Measurements from ENCODE around the gene FRK.
A peak's percentile ranks its signal among the peaks of the same experiment; 100 is the strongest.

Gene FRK

GRCh38 chr6:116088946-116089345 lies 28.3 kb upstream of the FRK start:
- no peak for DNase-seq
- Mint-ChIP-seq H3K27me3 (peaks cover 15% of the 10 kb centered on the region), H3K27ac (no peak overlapping the region), H3K9me3 (no peaks in the 10 kb centered on the region), H3K4me3 (no peak overlapping the region), H3K4me1 (no peaks in the 10 kb centered on the region)
- ATAC-seq = no peak

- H3K4me1 Mint-ChIP-seq = no peaks in the 10 kb centered on the region
- no peak for ATAC-seq
- no peaks in the 10 kb centered on the region for H3K9me3 Mint-ChIP-seq
- no peak for DNase-seq
- peaks cover 8% of the 10 kb centered on the region for H3K27me3 Mint-ChIP-seq
- no peak overlapping the region for H3K27ac Mint-ChIP-seq
- H3K4me3 Mint-ChIP-seq = no peak overlapping the region
These were observed 26.8 kb upstream of the FRK start for GRCh38 chr6:116087437-116088027.

GRCh38 chr6:116084284-116084683 lies 23.6 kb upstream of the FRK start:
- H3K27me3 Mint-ChIP-seq = no peaks in the 10 kb centered on the region
- H3K4me1 Mint-ChIP-seq = no peaks in the 10 kb centered on the region
- no peak for DNase-seq
- no peaks in the 10 kb centered on the region for H3K9me3 Mint-ChIP-seq
- no peak overlapping the region for H3K4me3 Mint-ChIP-seq
- no peak for ATAC-seq
- no peak overlapping the region for H3K27ac Mint-ChIP-seq

- no peak overlapping the region for H3K4me3 Mint-ChIP-seq
- ATAC-seq = no peak
- no peaks in the 10 kb centered on the region for H3K9me3 Mint-ChIP-seq
- no peaks in the 10 kb centered on the region for H3K4me1 Mint-ChIP-seq
- no peak for DNase-seq
- H3K27ac Mint-ChIP-seq = no peak overlapping the region
- H3K27me3 Mint-ChIP-seq = no peaks in the 10 kb centered on the region
These were observed 22.4 kb upstream of the FRK start for GRCh38 chr6:116083052-116083451.

GRCh38 chr6:116078945-116079344 lies 18.3 kb upstream of the FRK start:
- H3K4me1 Mint-ChIP-seq = no peaks in the 10 kb centered on the region
- no peak overlapping the region for H3K27ac Mint-ChIP-seq
- H3K4me3 Mint-ChIP-seq = no peak overlapping the region
- ATAC-seq = no peak
- no peaks in the 10 kb centered on the region for H3K9me3 Mint-ChIP-seq
- DNase-seq = no peak
- peaks cover 6% of the 10 kb centered on the region for H3K27me3 Mint-ChIP-seq

- ATAC-seq (no peak), DNase-seq (no peak)
- H3K27ac Mint-ChIP-seq = no peak overlapping the region
- no peaks in the 10 kb centered on the region for H3K4me1 Mint-ChIP-seq
- H3K9me3 Mint-ChIP-seq = no peaks in the 10 kb centered on the region
- H3K4me3 Mint-ChIP-seq = no peak overlapping the region
- peaks cover 6% of the 10 kb centered on the region for H3K27me3 Mint-ChIP-seq
These were observed 17.8 kb upstream of the FRK start for GRCh38 chr6:116078522-116078921.

GRCh38 chr6:116074732-116075390 lies 14.2 kb upstream of the FRK start:
- Mint-ChIP-seq H3K9me3 (no peaks in the 10 kb centered on the region), H3K4me1 (no peaks in the 10 kb centered on the region), H3K4me3 (no peak overlapping the region), H3K27ac (no peak overlapping the region), H3K27me3 (peaks cover 6% of the 10 kb centered on the region)
- DNase-seq (no peak), ATAC-seq (no peak)

- H3K27ac Mint-ChIP-seq = peak overlapping the region in 1 of 2 donors; percentile 52
- no peak overlapping the region for H3K4me3 Mint-ChIP-seq
- DNase-seq (no peak), ATAC-seq (no peak)
- H3K9me3 Mint-ChIP-seq = no peaks in the 10 kb centered on the region
- H3K27me3 Mint-ChIP-seq = peaks cover 6% of the 10 kb centered on the region
- H3K4me1 Mint-ChIP-seq = no peaks in the 10 kb centered on the region
These were observed 13.2 kb upstream of the FRK start for GRCh38 chr6:116073765-116074440.

GRCh38 chr6:116072368-116072767 lies 11.7 kb upstream of the FRK start:
- Mint-ChIP-seq H3K4me1 (no peaks in the 10 kb centered on the region), H3K27me3 (peaks cover 2% of the 10 kb centered on the region), H3K9me3 (no peaks in the 10 kb centered on the region), H3K27ac (peak overlapping the region in 1 of 2 donors; percentile 12), H3K4me3 (no peak overlapping the region)
- DNase-seq (no peak), ATAC-seq (no peak)

- H3K4me3 Mint-ChIP-seq = no peak overlapping the region
- H3K27ac Mint-ChIP-seq = no peak overlapping the region
- no peaks in the 10 kb centered on the region for H3K27me3 Mint-ChIP-seq
- no peaks in the 10 kb centered on the region for H3K9me3 Mint-ChIP-seq
- H3K4me1 Mint-ChIP-seq = no peaks in the 10 kb centered on the region
- ATAC-seq (no peak), DNase-seq (no peak)
These were observed 10.1 kb upstream of the FRK start for GRCh38 chr6:116070616-116071389.

GRCh38 chr6:116070101-116070500 lies 9.4 kb upstream of the FRK start:
- no peaks in the 10 kb centered on the region for H3K9me3 Mint-ChIP-seq
- no peaks in the 10 kb centered on the region for H3K4me1 Mint-ChIP-seq
- no peak overlapping the region for H3K4me3 Mint-ChIP-seq
- peak overlapping the region in 1 of 2 donors; percentile 50 for H3K27ac Mint-ChIP-seq
- ATAC-seq = no peak
- H3K27me3 Mint-ChIP-seq = no peaks in the 10 kb centered on the region
- no peak for DNase-seq

- Mint-ChIP-seq H3K4me3 (no peak overlapping the region), H3K4me1 (no peaks in the 10 kb centered on the region), H3K27ac (no peak overlapping the region), H3K9me3 (no peaks in the 10 kb centered on the region), H3K27me3 (peaks cover 3% of the 10 kb centered on the region)
- DNase-seq (no peak), ATAC-seq (no peak)
These were observed 6.1 kb upstream of the FRK start for GRCh38 chr6:116066789-116067188.

GRCh38 chr6:116064666-116065065 lies 4.0 kb upstream of the FRK start:
- Mint-ChIP-seq H3K4me3 (no peak overlapping the region), H3K4me1 (no peaks in the 10 kb centered on the region), H3K27me3 (peaks cover 9% of the 10 kb centered on the region), H3K9me3 (no peaks in the 10 kb centered on the region), H3K27ac (no peak overlapping the region)
- DNase-seq (no peak), ATAC-seq (no peak)

- H3K27me3 Mint-ChIP-seq = peaks cover 9% of the 10 kb centered on the region
- H3K4me3 Mint-ChIP-seq = no peak overlapping the region
- no peak overlapping the region for H3K27ac Mint-ChIP-seq
- ATAC-seq (no peak), DNase-seq (no peak)
- H3K4me1 Mint-ChIP-seq = no peaks in the 10 kb centered on the region
- H3K9me3 Mint-ChIP-seq = no peaks in the 10 kb centered on the region
These were observed 1.8 kb upstream of the FRK start for GRCh38 chr6:116062496-116062895.

- no peak for DNase-seq
- Mint-ChIP-seq H3K4me3 (no peak overlapping the region), H3K27me3 (peaks cover 9% of the 10 kb centered on the region), H3K27ac (no peak overlapping the region), H3K4me1 (no peaks in the 10 kb centered on the region), H3K9me3 (no peaks in the 10 kb centered on the region)
- ATAC-seq = no peak
These were observed 749 bp downstream of the FRK start for GRCh38 chr6:116059713-116060571.
